Left kidney (tissue), 2 donors: ENCODE data around the gene CYB5RL. TPM values are rescaled to one million over a fixed set of nuclear protein-coding genes. Genes with fewer than 3 reads are reported as not detected.
"Not testable (repeated sequence)": the region's sequence is repeated elsewhere in the genome, so short reads cannot be mapped to it uniquely, and the experiment has no call there.

ENCODE experiments used
- DNase-seq: peaks from one replicate; pipeline ENCODE4 v3.0.0-alpha.2; 2013
- polyA plus RNA-seq: library from polyadenylated mRNA; unstranded; fragments of 120-200 nt; gene quantifications from one replicate; pipeline ENCODE4 v1.2.1, GENCODE V29; 2013; ENCODE audit not compliant: insufficient read length

CYB5RL gene
- polyA plus RNA-seq, 1 donor = 10.0 TPM

DNA sequence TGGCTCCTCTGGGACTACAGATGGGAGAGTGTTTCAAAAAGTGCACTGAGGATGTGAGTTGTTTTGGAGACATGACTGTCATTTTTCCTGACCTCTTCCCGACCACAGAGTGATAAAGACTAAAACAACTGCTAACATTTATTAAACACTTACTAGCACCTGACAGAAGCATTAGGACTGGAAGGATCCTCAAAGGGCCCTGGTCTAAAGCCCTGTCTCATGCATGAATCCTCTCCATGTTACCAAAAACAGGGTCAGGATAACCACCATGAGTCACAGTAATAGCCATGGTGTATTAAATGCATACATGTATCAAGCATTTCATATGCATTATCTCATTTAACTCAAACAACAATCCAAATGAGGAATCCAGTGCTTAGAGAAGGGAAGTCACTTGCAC lies 11.5 kb downstream of the CYB5RL start:
- no peak for DNase-seq

DNA sequence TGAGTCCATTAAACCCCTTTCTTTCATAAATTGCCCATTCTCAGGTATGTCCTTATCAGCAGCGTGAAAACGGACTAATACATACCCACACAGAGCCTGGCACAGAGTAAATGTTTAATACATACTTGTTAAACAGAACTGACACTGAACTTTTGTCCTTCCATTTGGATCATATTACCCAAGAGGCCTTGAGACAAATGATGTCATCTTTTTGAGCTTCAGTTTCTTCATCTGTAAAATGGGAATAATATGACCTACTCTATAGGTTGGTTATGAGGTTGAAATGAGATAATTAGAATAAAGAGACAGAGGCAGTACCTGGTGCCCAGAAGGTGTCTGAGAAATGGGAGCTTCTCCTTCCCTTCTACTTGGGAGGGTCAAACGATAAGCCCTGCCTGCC lies 13.8 kb downstream of the CYB5RL start:
- DNase-seq = no peak

DNA sequence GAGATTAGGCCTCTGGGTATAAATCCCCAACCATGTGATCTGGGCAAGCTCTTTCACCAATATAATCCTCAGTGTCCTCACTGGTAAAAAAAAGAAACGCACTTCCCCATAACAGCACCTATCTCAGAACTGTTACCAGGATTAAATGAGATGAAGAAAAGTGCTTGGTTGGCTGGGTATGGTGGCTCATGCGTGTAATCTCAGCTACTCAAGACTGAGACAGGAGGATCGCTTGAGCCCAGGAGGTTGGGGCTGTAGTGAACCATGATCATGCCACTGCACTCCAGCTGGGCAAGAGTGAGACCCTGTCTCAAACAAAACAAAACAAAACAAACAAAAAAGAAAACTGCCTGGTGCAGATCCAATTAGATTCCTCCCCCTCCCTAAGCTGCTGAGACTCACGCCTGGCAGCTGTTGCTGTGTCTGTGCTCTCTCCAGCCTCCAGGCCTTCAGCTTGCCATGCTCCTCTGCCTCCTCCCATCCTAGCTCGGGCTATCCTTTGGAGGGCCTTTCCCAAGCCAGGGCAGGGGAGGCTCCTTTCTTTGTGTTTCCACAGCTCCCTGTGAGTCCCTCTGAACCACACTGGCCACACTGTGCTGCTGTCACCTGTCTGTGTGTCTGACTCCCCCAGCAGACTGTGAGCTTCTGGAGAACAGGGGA lies 19.0 kb downstream of the CYB5RL start:
- DNase-seq = no peak

DNA sequence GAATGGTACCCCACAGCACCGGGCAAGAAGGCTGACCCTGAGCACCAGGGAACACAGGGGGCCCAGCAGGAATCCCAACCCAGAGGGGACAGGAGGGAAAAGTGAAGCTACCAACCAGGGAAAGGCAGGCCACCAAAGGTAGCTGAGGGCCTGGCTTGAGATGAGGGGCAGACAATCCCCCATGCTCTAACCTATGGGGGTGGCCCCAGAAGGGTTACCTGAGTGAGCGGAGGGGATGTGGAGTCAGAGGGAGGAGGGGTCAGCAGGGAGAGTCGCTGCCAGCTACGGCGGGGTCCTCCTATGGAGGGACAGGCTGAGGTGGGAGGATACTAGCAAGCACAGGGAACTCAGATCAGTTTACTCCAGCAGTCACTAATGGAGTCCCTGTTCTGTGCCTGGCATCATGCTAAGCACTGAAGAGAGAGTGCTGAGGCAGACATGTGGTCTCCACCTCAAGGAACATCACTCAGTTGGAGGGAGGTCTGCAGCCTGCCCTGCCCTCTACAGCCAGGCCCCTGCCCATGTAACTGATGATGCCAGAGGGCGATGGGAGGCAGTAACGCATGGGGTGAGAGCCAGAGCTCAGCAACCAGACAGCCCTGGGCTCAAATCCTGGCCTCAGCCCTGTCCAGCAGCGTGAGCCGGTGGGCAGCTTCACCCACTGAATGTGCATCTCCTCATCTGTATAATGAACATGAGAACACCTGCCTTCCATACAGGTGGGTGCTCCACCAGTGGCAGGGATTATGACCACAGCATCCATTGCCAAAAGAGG lies 21.3 kb downstream of the CYB5RL start:
- DNase-seq = no peak

DNA sequence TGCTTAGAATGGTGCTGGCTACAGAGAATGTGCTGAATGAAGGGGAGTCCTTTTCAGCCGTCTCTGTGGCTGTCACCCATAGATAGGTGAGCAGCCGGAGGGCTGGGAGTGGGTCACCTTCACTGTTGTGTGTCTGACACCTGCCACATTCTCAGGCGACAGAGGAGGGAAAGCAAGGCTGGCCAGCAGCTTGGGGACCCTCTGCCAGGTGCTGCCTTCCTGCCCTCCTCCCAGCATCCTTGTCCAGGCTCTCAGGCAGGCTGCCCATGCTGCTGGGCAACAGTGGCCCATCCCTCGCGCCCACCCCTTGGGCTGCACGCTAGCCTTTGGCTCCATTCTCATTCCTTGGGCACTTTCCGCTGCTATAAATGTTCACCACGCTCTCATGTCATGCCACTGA lies 22.1 kb downstream of the CYB5RL start:
- DNase-seq = no peak

DNA sequence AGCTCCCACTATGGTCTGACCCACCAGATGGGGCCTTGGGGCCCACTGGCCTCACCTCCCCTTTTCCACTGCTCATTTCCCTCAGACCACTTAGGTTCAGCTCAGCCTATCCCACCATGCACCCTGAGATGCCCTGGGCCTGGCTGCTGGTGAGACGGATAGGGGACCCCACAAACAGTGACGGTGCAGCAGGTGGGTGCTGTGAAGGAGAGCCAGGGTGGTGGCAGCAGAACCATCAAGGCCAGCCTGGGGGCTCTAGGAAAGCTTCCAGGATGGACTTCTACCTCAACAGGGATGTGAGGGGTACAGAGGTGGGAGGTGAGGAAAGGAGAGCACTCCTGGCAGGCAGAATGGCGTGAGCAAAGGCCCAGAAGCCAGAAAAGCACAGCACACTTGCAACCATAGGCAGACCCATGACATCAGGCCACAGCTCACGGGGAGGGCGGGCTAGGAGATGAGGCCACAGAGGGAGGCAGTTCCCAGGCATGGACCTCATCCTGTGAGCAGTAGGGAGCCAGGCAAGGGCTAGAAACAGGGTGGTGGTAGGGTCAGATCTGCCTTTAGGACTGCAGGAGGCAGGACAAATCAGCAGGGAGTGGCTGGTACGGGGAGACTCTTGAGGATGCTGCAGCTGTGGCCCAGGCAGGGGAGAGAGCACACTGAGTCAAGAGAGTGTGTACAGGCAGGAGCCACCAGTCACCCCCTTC lies 23.1 kb downstream of the CYB5RL start:
- DNase-seq = no peak

DNA sequence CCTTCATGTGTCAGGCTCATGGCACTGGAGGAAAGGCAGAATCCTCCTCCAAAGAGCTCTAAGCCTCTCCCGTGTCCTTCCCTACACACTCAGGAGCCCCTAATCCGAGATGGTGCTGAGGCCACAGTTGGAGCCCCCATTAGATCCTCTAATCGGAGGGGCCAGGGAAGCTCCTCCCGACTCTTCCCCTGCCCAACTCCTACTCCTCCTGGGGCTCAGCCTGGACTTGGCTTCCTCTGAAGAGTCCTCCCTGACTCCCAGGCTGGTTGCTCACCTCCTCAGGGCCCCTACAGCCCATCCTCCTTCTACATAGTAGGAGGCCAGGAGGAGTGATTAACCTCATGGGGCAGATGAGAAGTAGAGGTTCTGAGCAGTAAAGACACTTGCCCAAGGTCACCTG lies 25.7 kb downstream of the CYB5RL start:
- DNase-seq = no peak

DNA sequence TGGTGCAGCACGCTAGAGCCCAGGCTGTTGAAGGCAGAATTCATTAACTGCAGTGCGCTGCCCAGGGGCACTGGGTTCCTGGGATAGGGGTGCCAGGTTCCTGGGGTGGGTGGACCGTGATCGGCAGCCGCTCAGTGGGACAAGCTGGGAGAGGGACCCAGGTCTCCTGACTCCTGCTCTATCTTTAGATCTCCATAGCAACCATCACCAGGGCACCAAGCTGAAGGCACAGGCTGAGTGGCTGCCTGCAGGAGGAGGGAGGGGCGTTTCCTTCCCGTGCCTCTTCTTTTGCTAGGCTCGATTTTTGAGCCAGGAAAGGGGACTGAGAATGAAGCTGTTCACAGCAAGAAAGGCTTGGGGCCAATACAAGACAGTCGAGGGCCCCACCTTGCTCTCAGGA lies 26.1 kb downstream of the CYB5RL start:
- no peak for DNase-seq

DNA sequence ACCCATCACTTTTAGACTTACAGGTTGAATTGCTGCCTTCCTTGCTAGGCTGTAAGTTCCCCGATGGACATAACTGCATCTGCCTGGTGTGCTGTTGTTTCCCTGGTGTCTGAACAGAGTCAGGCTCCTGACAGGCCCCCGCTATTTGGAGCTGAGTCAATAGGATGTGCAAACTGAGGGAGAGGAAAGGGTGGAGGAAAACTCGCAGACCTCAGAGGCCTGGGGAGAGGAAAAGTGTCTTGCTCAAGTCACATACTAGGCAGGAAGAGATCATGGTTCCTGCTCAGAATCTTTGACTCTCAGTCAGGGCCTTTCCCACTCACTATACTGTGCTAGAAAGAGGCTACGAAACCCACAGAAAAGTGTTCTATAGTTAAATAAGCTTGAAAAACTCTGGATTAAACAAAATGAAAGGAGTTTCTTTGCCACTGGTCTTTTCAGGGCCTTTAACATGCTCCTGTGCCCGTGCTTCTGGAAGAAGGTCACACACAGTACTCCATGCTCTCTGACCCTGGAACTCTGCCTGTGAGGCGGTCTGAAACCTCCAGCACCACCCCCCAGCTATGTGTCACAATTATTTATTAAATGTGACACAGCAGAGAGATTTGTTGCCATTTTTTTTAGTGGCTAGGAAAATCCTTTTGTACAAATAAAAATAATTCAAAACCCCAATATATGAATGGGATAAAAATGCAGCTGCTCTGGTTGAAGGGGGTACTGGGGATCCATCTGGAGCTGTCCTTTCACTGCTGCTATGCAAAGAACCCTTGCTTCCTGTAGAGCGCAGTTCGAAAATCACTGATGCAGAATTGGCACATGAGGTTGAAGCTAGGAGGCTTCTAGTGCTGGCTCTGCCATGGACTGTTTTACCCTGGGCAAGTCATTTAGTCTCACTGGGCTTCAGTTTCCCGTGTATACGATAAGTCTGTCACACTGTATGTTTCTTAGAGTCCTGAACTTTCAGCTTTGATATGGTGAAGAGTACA lies 26.9 kb downstream of the CYB5RL start:
- no peak for DNase-seq

DNA sequence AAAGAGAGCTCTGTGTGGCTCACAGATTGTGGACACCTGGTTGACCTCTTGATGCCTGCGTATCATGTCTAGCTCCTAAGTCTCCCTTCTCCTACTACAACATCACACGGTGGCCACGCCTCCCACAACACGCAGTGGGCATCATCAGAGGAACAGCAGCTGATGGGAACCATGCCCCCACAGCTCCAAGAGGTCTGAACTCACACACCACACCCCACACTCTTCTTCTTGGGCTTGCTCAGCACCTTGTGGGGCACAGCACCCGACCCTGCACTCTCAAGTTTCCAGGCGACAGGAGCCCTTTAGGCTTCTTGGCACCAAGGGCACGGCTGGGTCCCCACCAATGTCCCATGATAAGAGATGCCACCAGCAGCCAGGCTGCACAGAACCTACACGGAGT lies 28.2 kb downstream of the CYB5RL start:
- DNase-seq = no peak

DNA sequence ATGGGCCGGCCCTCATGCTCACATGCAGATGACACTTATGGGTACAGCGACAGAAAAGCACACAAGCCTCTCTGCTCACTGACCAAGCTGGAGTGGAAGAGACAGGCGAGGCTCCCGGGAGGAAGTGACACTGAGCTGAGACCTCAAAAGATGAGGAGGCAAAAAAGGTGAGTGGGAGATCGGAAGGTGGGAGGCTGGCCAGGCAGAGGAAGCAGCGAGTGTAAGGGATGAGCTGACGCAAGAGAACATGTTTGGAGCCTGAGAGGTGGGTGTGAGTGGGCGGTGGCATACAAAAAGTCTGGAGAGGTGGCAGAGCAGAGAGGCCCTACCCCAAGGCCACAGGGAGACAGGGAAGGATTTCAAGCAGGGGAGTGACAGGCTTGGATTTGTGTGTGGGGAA lies 28.8 kb downstream of the CYB5RL start:
- DNase-seq = no peak

DNA sequence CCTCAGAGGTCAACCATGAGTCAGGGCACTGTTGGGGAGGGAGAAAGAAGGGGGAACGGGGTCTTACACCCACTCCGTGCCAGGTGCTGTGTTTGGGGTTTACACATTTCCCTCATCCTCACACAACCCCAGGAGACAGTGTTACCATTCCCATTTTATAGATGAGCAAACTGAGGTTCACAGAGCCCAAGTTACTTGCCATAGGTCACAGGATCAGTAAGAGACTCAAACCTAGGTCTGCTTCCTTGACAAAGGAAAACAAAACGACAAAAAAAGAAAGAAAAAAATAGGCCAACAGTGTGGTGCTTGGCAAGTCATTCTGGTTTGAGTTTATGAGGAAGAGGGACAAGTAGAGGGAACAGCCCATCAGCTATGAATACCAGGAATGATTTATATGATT lies 30.8 kb downstream of the CYB5RL start:
- DNase-seq = no peak

DNA sequence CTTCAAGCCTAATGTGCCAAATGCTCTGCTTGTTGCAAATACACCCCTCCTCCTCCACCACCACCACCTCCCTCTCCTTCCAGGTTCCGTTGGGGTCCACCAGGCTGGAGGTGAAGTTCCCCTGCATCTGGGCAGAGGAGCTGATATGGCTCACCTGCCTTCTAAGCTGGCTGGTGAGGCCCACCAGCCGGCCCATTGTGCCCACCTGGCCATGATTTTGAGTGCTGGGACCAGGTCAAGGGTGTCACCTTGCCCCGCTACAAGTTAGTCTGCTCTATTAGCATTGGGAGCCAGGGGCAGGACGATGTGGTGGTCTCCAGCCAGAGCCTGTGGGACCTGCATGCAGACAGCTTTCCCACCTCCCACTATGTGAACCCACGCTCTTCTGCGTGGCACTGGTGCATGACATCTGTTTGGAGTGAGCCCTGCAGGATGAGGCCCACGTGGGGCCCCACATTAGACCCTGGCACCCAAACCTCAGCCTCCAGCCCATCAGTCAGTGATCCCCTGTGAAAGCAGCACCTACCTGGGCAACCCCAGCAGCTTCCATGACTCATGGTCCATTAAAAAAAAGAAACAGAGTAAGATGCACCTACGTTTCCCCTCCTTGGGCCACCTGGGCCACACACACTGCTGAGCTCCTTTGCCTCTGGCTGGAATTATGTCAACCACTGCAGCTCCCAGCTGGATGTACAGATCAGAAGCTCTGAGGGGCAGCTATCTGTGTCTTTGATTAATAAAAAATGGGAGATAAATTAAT lies 31.4 kb downstream of the CYB5RL start:
- no peak for DNase-seq

DNA sequence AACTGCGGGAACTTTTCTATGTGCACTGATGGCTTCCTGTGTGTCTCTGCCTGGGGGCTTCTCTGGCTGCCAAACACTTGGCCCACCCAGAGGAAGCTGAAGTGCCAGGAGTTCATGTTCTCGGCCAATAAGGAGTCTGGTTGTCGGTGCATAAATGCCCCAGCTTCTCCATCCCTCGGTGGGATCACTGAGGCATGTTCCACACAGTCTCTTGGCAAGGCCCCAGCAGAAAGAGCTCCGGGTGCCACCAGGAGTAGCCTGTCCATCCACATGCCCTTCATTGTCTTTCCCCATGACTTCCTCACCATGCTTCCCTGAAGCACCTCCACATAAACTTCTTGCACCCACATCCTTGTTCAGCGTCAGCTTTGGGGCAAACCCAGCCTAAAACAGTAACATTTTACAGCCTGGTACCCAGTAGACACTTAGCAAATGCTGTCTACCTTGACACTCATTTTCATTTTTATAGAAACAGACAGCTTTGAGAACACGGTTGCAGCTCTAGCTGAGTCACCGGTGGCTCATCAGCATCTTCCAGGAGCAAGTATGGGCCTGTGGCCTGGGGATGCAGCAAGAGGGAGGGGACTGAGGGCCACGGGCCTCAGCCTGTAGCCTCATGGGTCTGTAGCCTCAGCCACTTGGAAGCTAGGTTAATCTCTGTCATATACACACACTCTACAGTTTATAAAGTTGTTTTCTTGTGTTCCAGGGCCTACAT lies 32.2 kb downstream of the CYB5RL start:
- DNase-seq = no peak

DNA sequence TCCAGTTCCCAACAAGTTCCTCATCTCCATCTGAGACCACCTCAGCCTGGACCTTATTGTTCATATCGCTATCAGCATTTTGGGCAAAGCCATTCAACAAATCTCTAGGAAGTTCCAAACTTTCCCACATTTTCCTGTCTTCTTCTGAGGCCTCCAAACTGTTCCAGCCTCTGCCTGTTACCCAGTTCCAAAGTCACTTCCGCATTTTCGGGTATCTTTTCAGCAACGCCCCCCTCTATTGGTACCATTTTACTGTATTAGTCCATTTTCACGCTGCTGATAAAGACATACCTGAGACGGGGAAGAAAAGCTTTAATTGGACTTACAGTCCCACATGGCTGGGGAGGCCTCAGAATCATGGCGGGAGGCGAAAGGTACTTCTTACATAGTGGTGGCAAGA lies 33.5 kb downstream of the CYB5RL start:
- not testable (repeated sequence) for DNase-seq

DNA sequence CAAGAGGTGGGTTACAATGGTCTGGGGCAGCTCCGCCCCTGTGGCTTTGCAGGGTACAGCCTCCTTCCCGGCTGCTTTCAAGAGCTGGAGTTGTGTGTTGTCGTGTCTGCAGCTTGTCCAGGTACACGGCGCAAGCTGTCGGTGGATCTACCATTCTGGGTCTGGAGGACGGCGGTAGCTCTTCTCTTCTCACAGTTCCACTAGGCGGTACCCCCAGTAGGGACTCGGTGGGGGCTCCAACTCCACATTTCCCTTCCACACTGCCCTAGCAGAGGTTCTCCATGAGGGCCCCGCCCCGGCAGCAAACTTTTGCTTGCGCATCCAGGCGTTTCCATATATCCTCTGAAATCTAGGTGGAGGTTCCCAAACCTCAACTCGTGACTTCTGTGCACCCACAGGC lies 34.7 kb downstream of the CYB5RL start:
- no peak for DNase-seq

DNA sequence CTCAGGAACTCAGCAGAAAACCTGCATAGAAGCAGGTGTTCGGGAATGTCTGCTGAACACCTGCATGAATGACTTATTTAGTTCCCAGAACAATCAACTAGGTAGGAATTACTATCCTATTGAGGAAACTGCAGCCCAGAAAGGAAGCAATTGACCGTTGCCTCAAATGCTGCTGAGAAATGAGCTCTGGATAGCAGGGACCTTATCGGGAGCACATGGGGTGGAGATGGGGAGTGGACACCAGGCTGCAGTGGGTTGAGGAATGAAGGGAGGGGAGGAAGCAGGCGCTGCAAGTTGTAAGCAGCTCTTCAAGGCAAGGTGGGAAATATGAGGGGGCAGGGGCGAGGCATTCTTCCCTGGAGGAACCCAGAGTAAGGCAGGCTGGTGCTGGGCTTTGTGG lies 36.3 kb downstream of the CYB5RL start:
- no peak for DNase-seq

DNA sequence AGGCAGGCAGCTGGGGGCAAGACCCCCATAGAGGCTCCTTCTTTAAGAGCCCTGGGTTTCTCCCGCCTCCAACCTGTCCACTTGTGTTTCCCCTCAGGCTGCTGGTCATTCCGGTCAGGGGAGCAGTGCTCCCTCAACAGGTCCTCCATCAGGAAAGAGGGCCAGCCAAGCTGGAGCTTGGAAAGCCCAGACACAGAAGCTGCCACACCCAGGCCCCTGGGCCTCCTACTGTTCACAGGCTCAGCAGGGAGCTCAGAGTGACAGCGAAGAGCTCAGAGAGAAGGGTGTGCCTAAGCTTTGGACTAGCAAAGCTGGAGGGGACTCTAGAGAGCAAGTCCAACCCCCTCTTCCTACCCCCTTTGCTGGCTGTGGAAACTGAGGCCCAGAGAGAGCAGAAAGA lies 36.8 kb downstream of the CYB5RL start:
- DNase-seq = no peak

DNA sequence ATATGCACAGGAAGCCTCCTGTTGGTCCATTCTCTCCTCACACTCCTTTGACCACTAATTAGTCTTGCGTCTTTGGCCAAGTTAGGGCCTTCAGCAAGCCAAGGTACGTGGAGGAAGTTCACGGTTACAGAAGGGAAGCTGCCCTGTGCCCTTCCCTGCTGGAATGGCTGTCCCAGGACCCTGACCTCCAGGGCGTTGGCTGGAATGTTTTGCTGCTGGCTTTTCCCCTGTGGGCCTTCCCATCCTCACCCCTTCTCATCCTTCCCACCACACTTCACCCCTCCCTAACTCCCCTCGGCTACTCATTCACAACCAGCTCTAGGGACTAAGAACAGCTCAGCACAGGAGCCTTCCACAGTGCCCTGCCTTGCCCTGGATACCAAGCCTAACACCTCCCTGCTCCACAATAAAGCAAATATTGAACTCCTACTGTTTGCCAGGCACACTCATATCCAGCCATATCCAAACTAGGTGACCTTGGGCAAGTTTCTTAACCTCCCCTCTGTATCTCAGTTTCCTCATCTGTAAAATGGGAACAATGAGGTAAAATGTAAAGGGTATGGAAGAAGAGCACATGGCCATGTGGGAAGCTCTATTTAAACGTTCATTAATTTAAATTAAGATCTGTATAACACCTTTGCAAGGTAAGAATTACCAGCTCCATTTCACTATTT lies 38.2 kb downstream of the CYB5RL start:
- no peak for DNase-seq

DNA sequence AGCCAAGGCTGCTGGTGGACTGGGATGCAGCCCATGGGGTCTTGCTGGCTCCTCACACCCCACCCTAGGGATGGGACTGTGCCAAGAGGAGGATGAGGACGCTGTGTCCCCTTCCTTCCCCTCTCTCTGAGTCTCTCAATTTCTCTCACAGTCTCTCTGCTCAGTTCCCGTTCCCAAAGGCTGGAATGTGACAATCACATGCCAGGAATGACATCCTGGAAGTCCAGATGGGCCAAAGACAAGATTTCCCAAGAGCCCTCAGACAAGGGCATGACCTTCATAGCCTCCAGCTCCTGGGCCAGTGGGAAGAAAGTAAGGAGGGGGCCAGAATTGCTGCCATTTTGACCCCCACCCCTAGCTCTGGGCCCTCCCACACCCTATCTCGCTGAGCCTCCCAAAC lies 39.5 kb downstream of the CYB5RL start:
- no peak for DNase-seq
